GM12865 (cell line): Measurements from ENCODE around the gene TNS3.

Source experiments
- DNase-seq: peaks from one replicate; pipeline ENCODE4 v3.0.0; 2010; ENCODE audit warnings: low read depth
- H3K4me3 ChIP-seq: 2 replicates; pipeline ENCODE4 v1.5.1; 2011; ENCODE audit warnings: mild to moderate bottlenecking, low read depth, low read length, control low read depth
- TF ChIP-seq, protein P1 (sequence below): IDR thresholded peaks from 2 replicates; pipeline ENCODE4 v1.5.1; 2011; ENCODE audit warnings: low read length, control low read depth, low read depth, inconsistent platforms; ENCODE audit not compliant: insufficient read depth; ENCODE audit errors: missing control alignments

Gene TNS3

DNA sequence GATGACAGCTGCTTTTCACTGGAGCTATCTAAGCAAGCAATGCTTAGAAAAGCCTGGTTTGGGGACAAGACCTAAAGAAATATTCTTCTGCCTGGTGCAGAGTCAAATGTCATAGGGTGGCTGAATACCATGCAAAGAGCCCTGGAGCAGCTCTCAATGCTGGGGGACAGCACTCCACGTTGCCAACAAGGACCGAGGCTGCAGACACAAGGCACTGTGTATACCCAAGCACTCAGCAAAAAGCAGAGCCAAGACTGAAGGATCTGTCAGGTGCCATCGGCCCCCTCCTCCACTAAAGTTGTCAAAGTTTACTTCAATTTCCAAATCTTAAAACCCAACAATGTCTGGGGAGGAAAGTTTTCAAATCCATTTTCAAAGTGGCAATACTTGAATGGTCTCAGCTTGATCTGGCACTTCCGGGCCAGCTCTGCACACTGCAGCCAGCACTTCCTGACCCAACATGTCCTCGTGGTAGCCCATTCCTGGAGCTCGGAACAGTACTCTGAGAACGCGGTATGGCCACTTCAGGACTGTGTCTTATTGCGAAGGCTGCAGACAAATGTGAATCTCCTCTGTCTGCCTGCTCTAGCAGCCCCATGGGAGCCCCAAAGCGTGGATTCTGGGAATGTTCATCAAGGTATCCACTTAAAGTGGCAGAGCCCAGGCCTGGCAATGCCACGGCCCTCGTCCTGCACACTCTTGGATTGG lies 191.8 kb downstream of the TNS3 start:
- no peak for DNase-seq
- TF ChIP-seq, protein P1, sequence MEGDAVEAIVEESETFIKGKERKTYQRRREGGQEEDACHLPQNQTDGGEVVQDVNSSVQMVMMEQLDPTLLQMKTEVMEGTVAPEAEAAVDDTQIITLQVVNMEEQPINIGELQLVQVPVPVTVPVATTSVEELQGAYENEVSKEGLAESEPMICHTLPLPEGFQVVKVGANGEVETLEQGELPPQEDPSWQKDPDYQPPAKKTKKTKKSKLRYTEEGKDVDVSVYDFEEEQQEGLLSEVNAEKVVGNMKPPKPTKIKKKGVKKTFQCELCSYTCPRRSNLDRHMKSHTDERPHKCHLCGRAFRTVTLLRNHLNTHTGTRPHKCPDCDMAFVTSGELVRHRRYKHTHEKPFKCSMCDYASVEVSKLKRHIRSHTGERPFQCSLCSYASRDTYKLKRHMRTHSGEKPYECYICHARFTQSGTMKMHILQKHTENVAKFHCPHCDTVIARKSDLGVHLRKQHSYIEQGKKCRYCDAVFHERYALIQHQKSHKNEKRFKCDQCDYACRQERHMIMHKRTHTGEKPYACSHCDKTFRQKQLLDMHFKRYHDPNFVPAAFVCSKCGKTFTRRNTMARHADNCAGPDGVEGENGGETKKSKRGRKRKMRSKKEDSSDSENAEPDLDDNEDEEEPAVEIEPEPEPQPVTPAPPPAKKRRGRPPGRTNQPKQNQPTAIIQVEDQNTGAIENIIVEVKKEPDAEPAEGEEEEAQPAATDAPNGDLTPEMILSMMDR = no peak
- no peak overlapping the region for H3K4me3 ChIP-seq

DNA sequence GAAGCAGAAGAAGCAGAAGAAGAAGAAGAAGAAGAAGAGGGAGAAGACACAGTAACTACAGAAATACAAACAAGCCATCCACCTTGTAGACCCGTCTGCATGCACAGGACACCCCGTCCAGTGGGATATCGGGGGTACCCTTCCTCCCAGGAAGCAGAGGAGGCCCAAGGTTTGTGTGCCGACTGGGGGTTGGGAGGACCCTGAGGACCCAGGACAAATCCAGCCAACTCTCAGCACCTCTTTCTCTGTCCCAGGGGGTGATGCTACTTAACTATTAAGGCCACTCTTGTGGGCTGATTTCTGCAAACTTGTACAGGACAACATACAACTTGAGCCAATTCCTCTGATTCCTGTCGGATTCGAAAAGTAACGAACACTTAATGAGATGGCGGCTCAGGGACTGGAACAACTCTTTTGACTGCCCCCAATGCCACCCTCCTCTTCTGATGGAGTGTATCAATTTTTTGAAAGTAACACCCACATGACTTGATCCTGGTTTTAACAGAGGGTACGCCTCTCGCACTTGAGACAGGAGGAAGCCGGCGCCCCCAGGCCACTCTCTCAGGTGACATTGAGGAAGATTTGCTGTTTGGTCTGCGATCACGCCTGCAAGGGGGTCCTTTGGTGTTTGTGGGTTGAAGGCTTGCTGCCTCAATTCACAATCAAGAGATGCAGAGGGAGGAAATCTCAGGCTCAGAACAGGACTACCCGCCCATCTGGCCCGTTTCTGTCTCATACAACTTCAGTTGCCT lies 192.6 kb downstream of the TNS3 start:
- DNase-seq = no peak
- no peak overlapping the region for H3K4me3 ChIP-seq
- TF ChIP-seq, protein P1 = no peak

DNA sequence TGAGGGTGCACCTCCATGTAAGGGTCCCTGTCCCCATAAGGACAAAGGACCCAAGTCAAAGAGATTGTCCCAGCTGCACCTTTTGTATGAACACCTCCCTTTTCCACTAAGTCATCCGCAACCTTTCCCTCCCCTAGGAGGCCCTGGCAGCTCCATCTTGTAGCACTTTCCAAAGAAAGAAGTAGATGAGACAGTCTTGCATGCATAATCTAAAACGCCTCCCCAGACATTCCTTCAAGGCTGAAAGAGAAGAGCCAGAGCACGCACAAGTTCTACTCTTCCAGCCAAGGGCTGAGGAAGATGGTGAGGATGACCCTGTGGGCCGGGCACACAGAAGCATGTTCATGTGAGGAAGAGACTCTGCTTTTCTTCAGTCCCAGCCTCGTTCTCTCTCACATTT lies 194.4 kb downstream of the TNS3 start:
- H3K4me3 ChIP-seq = no peak overlapping the region
- no peak for DNase-seq
- TF ChIP-seq, protein P1 = no peak

- TF ChIP-seq, protein P1 = no peak
- H3K4me3 ChIP-seq = no peak overlapping the region
Observed at GRCh38 chr7:47386273-47386835, 195.6 kb downstream of the TNS3 start.

DNA sequence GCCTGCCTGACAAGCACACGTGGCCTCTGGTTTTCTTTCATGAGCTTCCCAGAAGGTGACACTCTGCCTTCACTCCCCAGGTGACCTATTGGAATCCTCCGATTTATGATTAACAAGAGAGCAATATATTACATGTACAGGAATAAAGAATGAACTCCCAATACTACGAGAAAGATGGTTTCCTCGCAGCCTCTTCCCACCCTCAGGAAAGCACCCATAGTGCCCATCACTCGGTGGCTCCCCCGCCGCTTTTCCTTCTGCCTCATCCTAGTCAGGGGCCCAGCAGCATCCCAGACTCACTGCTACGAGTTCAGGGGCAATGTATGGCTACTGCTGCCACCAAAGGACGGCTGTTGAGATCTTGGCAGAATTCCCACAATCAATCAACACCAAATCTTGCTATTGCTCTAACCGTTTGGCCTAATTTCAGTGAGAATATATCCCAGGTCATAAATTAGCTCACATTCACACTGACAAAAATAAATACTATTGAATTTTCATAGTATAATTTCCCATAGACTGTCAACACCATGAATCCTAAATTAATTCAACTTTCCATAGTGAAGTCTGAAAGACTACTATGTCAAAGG lies 196.3 kb downstream of the TNS3 start:
- DNase-seq = no peak
- TF ChIP-seq, protein P1 = no peak
- no peak overlapping the region for H3K4me3 ChIP-seq

More at GRCh38 chr7:47386273-47386835, 195.6 kb downstream of the TNS3 start:
- DNase-seq = no peak

GRCh38 chr7:47384755-47385535 lies 197.0 kb downstream of the TNS3 start:
- no peak for DNase-seq
- no peak overlapping the region for H3K4me3 ChIP-seq
- TF ChIP-seq, protein P1 = no peak
